ENCODE data around the gene CHTF18.

DNA sequence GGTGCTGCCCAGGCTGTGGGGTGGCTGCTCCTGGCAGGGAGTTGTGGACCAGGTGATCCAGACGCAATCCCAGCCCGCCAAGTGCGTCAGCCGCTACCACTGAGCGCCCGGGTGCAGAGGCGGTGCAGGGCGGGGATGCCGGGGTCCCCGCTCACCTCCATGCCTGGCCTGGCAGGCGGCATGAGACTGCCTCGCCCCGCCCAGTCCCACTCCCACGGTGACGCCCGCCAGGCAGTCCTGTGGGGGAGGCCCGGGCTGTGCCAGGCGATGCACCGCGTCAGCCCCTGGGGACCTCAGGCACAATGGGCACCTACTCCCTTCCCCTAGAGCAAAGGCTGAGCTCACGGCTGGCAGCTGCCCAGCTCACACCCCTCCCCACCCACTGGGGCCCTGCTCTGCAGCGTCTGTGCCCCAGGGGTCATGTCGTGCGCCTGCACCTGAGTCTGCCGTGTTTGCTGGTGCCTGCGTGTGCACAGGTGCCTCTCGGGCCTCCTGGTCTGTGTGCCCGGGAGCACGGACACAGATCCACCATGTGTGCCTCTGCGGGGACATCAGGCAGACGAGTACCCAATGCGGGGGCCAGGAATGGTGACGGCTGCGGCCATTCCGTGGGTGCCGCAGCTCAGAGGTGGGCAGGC, 5.5 kb upstream of the CHTF18 start:
- TF ChIP-seq, protein P1, sequence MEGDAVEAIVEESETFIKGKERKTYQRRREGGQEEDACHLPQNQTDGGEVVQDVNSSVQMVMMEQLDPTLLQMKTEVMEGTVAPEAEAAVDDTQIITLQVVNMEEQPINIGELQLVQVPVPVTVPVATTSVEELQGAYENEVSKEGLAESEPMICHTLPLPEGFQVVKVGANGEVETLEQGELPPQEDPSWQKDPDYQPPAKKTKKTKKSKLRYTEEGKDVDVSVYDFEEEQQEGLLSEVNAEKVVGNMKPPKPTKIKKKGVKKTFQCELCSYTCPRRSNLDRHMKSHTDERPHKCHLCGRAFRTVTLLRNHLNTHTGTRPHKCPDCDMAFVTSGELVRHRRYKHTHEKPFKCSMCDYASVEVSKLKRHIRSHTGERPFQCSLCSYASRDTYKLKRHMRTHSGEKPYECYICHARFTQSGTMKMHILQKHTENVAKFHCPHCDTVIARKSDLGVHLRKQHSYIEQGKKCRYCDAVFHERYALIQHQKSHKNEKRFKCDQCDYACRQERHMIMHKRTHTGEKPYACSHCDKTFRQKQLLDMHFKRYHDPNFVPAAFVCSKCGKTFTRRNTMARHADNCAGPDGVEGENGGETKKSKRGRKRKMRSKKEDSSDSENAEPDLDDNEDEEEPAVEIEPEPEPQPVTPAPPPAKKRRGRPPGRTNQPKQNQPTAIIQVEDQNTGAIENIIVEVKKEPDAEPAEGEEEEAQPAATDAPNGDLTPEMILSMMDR (IDR thresholded peaks at IDR 0.05), result no peak
- TF ChIP-seq POLR2A (IDR thresholded peaks at IDR 0.05), result no peak
